ENCODE data around the gene SCG2.

The SCG2 gene

DNA sequence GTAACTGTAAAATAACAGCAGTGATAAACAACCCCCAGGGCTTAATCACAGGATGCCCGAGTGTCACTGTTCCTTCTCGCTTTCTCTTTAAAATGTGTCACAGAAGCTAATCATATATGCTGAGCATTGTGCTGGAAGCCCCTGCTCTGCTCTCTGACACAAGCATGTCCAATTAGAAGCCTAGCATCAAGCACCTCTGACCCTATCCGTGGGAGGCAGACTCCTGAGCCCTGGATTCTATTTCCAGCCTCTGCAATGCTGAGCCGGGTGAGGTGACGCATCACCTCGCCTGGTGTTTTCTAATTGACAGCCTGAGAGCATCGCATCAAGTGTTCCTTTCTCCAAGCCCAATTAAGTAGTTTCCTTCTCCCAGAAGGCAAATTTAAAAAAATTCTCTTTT lies 19.7 kb upstream of the SCG2 start:
- TF ChIP-seq, protein P1, sequence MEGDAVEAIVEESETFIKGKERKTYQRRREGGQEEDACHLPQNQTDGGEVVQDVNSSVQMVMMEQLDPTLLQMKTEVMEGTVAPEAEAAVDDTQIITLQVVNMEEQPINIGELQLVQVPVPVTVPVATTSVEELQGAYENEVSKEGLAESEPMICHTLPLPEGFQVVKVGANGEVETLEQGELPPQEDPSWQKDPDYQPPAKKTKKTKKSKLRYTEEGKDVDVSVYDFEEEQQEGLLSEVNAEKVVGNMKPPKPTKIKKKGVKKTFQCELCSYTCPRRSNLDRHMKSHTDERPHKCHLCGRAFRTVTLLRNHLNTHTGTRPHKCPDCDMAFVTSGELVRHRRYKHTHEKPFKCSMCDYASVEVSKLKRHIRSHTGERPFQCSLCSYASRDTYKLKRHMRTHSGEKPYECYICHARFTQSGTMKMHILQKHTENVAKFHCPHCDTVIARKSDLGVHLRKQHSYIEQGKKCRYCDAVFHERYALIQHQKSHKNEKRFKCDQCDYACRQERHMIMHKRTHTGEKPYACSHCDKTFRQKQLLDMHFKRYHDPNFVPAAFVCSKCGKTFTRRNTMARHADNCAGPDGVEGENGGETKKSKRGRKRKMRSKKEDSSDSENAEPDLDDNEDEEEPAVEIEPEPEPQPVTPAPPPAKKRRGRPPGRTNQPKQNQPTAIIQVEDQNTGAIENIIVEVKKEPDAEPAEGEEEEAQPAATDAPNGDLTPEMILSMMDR (IDR thresholded peaks at IDR 0.05), result no peak
- no peak for TF ChIP-seq ZFX (IDR thresholded peaks at IDR 0.05; ENCODE audit: borderline replicate concordance)
- H3K27ac ChIP-seq, result no peak overlapping the region

DNA sequence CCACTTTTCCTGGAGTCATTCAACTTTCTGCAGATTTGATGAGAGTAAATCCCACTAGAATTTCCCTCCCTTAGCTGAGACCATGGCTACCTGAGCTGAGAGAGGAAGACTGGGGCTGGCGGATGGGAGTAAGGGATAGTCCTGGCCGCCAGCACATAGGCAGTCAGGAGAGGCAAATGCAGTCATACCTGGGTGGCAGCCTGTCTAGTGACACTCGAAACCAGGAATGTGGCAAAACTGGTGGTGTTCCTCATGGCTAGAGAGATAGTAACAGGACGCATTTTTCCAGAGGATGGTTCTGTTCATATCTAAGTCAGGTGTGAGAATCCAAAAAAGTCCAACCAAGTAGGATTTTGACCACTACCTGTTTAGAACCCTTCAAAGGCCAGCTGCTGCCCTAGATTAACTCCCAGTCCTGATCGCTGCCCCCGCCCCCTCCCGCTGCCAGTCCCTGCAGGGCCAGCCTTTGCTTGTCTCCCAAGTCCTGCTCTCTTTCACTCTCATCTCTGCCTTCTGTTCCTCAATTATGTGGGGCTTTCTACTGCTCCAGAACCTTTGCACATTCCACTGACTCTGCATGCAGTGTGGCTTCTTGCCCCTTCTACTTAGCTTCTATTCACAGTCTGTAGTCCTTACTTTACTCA lies 17.4 kb upstream of the SCG2 start:
- no peak overlapping the region for H3K27ac ChIP-seq
- TF ChIP-seq, protein P1 (IDR thresholded peaks at IDR 0.05), result no peak
- no peak for TF ChIP-seq ZFX (IDR thresholded peaks at IDR 0.05; ENCODE audit: borderline replicate concordance)

DNA sequence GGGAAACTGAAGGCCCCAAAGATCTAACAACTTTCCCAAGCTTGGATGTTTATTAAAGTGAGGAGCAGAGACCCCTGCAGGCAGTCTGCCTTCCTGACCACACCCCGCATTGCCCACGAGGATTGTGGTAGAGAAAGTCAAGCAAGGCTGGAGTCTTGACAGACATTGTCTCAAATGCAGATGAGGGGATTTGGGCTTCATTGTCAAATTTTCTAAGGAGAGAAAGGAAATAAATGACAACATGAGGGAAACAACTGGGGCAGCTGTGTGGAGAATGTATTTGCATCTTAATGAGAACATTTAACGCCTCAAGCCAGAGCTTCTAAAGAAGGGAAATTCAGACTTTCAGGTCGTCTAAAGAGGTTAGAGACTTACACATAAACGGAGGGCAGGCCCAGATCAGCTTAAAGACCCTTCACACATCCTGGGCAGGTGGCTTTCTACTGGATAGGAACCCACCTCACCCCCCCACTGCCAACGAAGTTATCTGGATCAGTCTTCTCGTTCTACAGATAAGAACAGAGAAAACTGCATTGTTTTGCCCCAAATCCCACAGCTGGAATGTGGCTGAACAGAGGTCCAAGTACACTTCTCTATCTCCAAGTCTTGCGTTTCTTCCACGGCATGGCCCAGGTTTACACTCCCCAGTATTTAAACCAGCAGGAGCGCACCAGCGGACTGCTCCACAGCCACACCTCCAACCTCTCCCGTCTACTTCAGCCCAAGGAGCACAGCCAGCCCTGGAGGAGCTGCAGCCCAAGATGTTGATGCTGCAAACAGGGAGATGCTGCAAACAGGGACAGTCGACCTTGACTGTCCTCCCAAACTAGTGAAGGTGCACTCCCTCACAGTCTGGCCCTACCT lies 16.2 kb upstream of the SCG2 start:
- no peak for TF ChIP-seq ZFX (IDR thresholded peaks at IDR 0.05; ENCODE audit: borderline replicate concordance)
- TF ChIP-seq, protein P1 (IDR thresholded peaks at IDR 0.05), result no peak

DNA sequence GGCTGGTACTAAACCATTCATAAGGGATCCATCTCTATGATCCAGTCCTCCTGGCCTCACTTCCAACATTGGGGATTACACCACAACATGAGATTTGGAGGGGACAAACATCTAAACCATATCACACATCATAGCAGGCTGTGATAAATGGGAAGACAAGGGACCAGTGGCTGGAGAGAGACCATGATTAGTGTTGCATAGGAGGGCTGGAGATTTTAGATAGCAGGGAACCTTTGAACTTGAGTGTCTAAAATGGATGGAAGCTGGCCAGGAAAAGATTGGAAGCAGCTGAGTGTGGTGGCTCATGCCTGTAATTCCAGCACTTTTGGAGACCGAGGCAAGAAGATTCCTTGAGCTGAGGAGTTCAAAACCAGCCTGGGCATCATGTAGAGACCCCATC lies 12.4 kb upstream of the SCG2 start:
- TF ChIP-seq, protein P1 (IDR thresholded peaks at IDR 0.05), result no peak
- no peak for TF ChIP-seq ZFX (IDR thresholded peaks at IDR 0.05; ENCODE audit: borderline replicate concordance)
- no peak overlapping the region for H3K27ac ChIP-seq

More for the DNA sequence above, 16.2 kb upstream of the SCG2 start:
- H3K27ac ChIP-seq, result no peak overlapping the region

DNA sequence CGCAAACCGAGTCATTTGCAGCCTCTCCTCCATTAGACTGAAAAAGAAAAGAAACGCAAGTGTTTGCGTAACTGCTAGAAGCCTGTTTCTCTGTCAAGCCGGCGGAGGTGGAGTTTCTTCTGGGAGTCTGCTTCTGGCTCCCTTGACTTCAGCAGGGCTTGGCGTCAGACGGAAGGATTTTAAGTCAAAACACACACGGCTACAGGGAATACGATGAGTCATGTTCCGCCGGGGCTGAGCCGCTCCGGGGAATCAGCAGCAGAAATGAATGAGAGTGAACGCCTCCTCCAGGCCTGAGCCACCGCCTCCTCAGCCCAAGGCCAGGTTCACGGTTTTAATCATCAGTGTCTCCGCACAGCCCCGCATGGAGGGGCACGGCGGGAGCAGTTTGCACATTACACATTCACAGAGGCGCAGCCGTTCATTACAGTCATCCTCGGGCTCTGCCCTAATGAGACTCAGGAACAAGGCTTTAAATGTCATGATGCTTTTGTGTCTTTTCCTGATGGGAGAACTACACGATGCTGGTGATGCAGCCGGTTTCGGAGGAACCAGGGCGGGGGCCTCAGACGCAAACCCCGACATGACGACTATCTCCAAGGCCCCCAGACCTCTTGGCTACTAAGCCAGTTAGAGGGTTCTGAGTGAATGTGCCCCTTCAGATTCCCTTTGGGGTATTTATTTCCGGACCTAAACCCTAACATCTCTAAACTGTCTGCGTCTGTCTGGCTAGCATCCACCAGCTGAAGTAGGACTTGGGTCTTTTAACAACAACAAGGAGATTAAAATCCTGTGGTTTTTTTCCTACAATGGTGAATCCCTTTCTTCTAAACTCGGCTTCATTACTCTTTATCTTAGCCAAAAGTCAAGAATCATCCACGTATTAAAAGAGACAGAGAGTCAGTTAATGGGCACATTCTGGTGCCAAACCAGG lies 11.1 kb upstream of the SCG2 start:
- H3K27ac ChIP-seq, result peak overlapping the region; percentile 41
- TF ChIP-seq, protein P1 (IDR thresholded peaks at IDR 0.05), result no peak
- TF ChIP-seq ZFX (IDR thresholded peaks at IDR 0.05; ENCODE audit: borderline replicate concordance), result no peak

DNA sequence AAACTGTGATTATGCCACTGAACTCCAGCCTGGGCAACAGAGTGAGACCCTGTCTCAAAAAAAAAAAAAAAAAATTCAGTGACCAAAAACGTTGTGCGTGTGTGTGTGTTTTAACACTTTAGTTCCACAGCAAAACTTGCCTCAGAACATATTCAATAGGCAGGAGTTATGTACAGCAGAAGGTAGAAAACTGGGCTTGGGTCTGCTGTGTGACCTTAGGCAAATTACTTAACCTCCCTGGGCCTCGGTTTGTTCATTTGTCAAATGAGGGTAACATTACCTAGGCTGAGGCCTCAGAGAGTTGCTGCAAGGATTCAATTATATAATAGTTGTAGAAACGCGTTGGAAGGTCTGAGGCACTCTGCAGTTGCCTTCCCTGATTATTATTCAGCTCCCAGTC lies 10.3 kb upstream of the SCG2 start:
- peak overlapping the region; percentile 41 for H3K27ac ChIP-seq
- TF ChIP-seq, protein P1 (IDR thresholded peaks at IDR 0.05), result no peak
- TF ChIP-seq ZFX (IDR thresholded peaks at IDR 0.05; ENCODE audit: borderline replicate concordance), result no peak
